GM23248 (cell line): ENCODE data around the gene WNT9A. TPM values are rescaled to one million over a fixed set of nuclear protein-coding genes. Genes with fewer than 3 reads are reported as not detected.
A peak's percentile ranks its signal among the peaks of the same experiment; 100 is the strongest.

Experiments
- DNase-seq: peaks from one replicate; pipeline ENCODE4 v3.0.0-alpha.2; 2015
- H2AFZ ChIP-seq: fragments of 200-600 bp; sonication (generic); 2 replicates; pipeline ENCODE4 v1.6.1; 2016; ENCODE audit warnings: antibody characterized with exemption
- H3F3A ChIP-seq: fragments of 200-600 bp; sonication (generic); 2 replicates; pipeline ENCODE4 v1.6.1; 2016; ENCODE audit warnings: mild to moderate bottlenecking, antibody characterized with exemption, mixed run types; ENCODE audit not compliant: insufficient read depth
- H3K27ac ChIP-seq: fragments of 200-600 bp; sonication (generic); 2 replicates; pipeline ENCODE4 v1.5.1; 2016; ENCODE audit warnings: mild to moderate bottlenecking
- H3K27me3 ChIP-seq: fragments of 200-600 bp; sonication (generic); replicated peaks from 2 replicates; pipeline ENCODE4 v1.6.1; 2016; ENCODE audit warnings: mild to moderate bottlenecking; ENCODE audit not compliant: insufficient read depth
- H3K36me3 ChIP-seq: fragments of 200-600 bp; sonication (generic); 2 replicates; pipeline ENCODE4 v1.6.1; 2016; ENCODE audit warnings: low read depth, mild to moderate bottlenecking
- H3K4me1 ChIP-seq: fragments of 200-600 bp; sonication (generic); 2 replicates; pipeline ENCODE4 v1.6.1; 2016; ENCODE audit warnings: mild to moderate bottlenecking; ENCODE audit not compliant: insufficient read depth
- H3K4me2 ChIP-seq: fragments of 200-600 bp; sonication (generic); one replicate; pipeline ENCODE4 v1.6.1; 2016; ENCODE audit warnings: mild to moderate bottlenecking; ENCODE audit not compliant: unreplicated experiment
- H3K4me3 ChIP-seq: fragments of 200-600 bp; sonication (generic); 2 replicates; pipeline ENCODE4 v1.5.1; 2016; ENCODE audit warnings: mild to moderate bottlenecking
- H3K79me2 ChIP-seq: fragments of 200-600 bp; sonication (generic); 2 replicates; pipeline ENCODE4 v1.6.1; 2016; ENCODE audit warnings: mild to moderate bottlenecking; ENCODE audit not compliant: insufficient read depth
- H3K9ac ChIP-seq: fragments of 200-600 bp; sonication (generic); 2 replicates; pipeline ENCODE4 v1.6.1; 2016; ENCODE audit warnings: mild to moderate bottlenecking
- H3K9me2 ChIP-seq: fragments of 200-600 bp; sonication (generic); 2 replicates; pipeline ENCODE4 v1.6.1; 2016; ENCODE audit warnings: mixed run types, mild to moderate bottlenecking, moderate library complexity; ENCODE audit not compliant: insufficient read depth
- H3K9me3 ChIP-seq: fragments of 200-600 bp; sonication (generic); one replicate; pipeline ENCODE4 v1.6.1; 2017; ENCODE audit warnings: low read depth
- H4K20me1 ChIP-seq: fragments of 200-600 bp; sonication (generic); 2 replicates; pipeline ENCODE4 v1.6.0; 2016; ENCODE audit not compliant: insufficient read depth
- EZH2 ChIP-seq: fragments of 200-600 bp; sonication (generic); IDR thresholded peaks from 2 replicates; pipeline ENCODE4 v1.6.1; 2018; ENCODE audit warnings: antibody characterized with exemption, mild to moderate bottlenecking; ENCODE audit not compliant: insufficient read depth, poor library complexity, severe bottlenecking
- EZH2phosphoT487 ChIP-seq: fragments of 200-600 bp; sonication (generic); IDR thresholded peaks from 2 replicates; pipeline ENCODE4 v1.6.1; 2018; ENCODE audit warnings: antibody characterized with exemption, moderate library complexity, mild to moderate bottlenecking, low read depth; ENCODE audit not compliant: insufficient read depth
- WGBS, 2 experiments: methylation state at CpG; one replicate each; pipeline ENCODE4 v1.1.6; 2015 to 2017; ENCODE audit warnings: low lambda C conversion rate in 2 of 2, low coverage in 1 of 2; ENCODE audit errors: missing lambda C conversion rate in 2 of 2; 5-methylcytosine and 5-hydroxymethylcytosine counted together
- in situ Hi-C: fragments of 300-500 bp; cut with MboI; formaldehyde crosslinking; loops from 2 replicates; pipeline ENCODE4 v1.15.0; 2020
- polyA plus RNA-seq: library from polyadenylated mRNA; unstranded; fragments of >200 nt; fragmentation: Nextera tagmentation; extraction: Ambion mirVana; gene quantifications from 2 replicates; pipeline ENCODE4 v1.2.1, GENCODE V29; 2016
- total RNA-seq: library from RNA; depleted of rRNA; stranded (reverse); fragments of >200 nt; shearing (Covaris generic); gene quantifications from 2 replicates; pipeline ENCODE4 v1.2.3, GENCODE V29; 2014

The WNT9A gene
- total and polyA plus RNA-seq, 2 experiments from 2014 or later: 0.29 to 2.1 TPM

- 0 out of 2 replicates have a peak, but pooled peaks cover 4% of the 10 kb centered on the region for H3F3A ChIP-seq
- no peaks in the 10 kb centered on the region for H3K9me2 ChIP-seq
- TF ChIP-seq EZH2phosphoT487: no peak
- no peak for TF ChIP-seq EZH2
- H3K79me2 ChIP-seq: no peaks in the 10 kb centered on the region
- H3K4me3 ChIP-seq: peak overlapping the region; percentile 76
- H3K36me3 ChIP-seq: no peaks in the 10 kb centered on the region
- in situ Hi-C loops: loop anchor here (25.0 kb wide), 1 partner anchor 459 kb away; no protein-coding TSS in a partner anchor
- H3K4me2 ChIP-seq: peak overlapping the region; percentile 74
- H4K20me1 ChIP-seq: no peaks in the 10 kb centered on the region
- peak overlapping the region; percentile 68; the same call in 1 of the 2 replicates for H2AFZ ChIP-seq
- no peaks in the 10 kb centered on the region for H3K27me3 ChIP-seq
- DNase-seq: peak; percentile 92
- 5 to 6% methylated on average over 19 of the region's 19 CpGs for WGBS, 2 experiments
- H3K9me3 ChIP-seq: no peaks in the 10 kb centered on the region
- peak overlapping the region; percentile 30; the same call in 1 of the 2 replicates for H3K27ac ChIP-seq
- H3K4me1 ChIP-seq: peaks cover 8% of the 10 kb centered on the region; the same call in 1 of the 2 replicates
- peak overlapping the region; percentile 53; the same call in 1 of the 2 replicates for H3K9ac ChIP-seq
These were observed 1.7 kb downstream of the WNT9A start for GRCh38 chr1:227945891-227946623.

- 77 to 83% methylated on average over 17 to 18 of the region's 18 CpGs for WGBS, 2 experiments
- Histone ChIP-seq H3K4me3 (no peak overlapping the region), H3K9me3 (no peaks in the 10 kb centered on the region), H3K9me2 (no peaks in the 10 kb centered on the region), H3K9ac (peak overlapping the region; percentile 17; the same call in 1 of the 2 replicates), H3K4me2 (peak overlapping the region; percentile 74), H3K4me1 (peaks cover 8% of the 10 kb centered on the region; the same call in 1 of the 2 replicates), H3K79me2 (no peaks in the 10 kb centered on the region), H2AFZ (no peak overlapping the region), H3F3A (0 out of 2 replicates have a peak, but pooled peaks cover 4% of the 10 kb centered on the region), H3K27me3 (no peaks in the 10 kb centered on the region), H3K27ac (no peak overlapping the region), H3K36me3 (no peaks in the 10 kb centered on the region), H4K20me1 (no peaks in the 10 kb centered on the region)
- in situ Hi-C loops: loop anchor here (25.0 kb wide), 1 partner anchor 458 kb away; no protein-coding TSS in a partner anchor
- DNase-seq: no peak
- TF ChIP-seq EZH2phosphoT487 (no peak), EZH2 (no peak)
These were observed 2.5 kb downstream of the WNT9A start for GRCh38 chr1:227944931-227945890.

GRCh38 chr1:227944090-227944930, 3.4 kb downstream of the WNT9A start:
- H3K36me3 ChIP-seq: no peaks in the 10 kb centered on the region
- H3K4me3 ChIP-seq: no peak overlapping the region
- no peak overlapping the region for H3K27ac ChIP-seq
- no peak for DNase-seq
- peaks cover 8% of the 10 kb centered on the region; the same call in 1 of the 2 replicates for H3K4me1 ChIP-seq
- 0 out of 2 replicates have a peak, but pooled peaks cover 4% of the 10 kb centered on the region for H3F3A ChIP-seq
- H4K20me1 ChIP-seq: no peaks in the 10 kb centered on the region
- WGBS, 2 experiments: 82% methylated on average over 24 of the region's 24 CpGs
- H3K27me3 ChIP-seq: no peaks in the 10 kb centered on the region
- TF ChIP-seq EZH2 (no peak), EZH2phosphoT487 (no peak)
- H3K4me2 ChIP-seq: no peak overlapping the region
- H3K9ac ChIP-seq: no peak overlapping the region
- no peaks in the 10 kb centered on the region for H3K9me3 ChIP-seq
- no peak overlapping the region for H2AFZ ChIP-seq
- H3K79me2 ChIP-seq: no peaks in the 10 kb centered on the region
- in situ Hi-C loops: loop anchor here (25.0 kb wide), 1 partner anchor 457 kb away; no protein-coding TSS in a partner anchor
- no peaks in the 10 kb centered on the region for H3K9me2 ChIP-seq
